Liver (tissue), 9 donors: Measurements from ENCODE around the gene C6orf89. TPM values are rescaled to one million over a fixed set of nuclear protein-coding genes. Genes with fewer than 3 reads are reported as not detected.

Experiments used
- DNase-seq: peaks from one replicate; pipeline ENCODE4 v3.0.0-alpha.2; 2017; ENCODE audit warnings: low spot score
- H3K27ac ChIP-seq, 2 donors: one replicate each; pipeline ENCODE4 v1.7.0; 2013; ENCODE audit warnings: inconsistent platforms in 2 of 2, low read length in 2 of 2, control low read depth in 1 of 2, low read depth in 1 of 2, mild to moderate bottlenecking in 1 of 2
- H3K27me3 ChIP-seq, 4 donors: one replicate each; pipeline versions ENCODE4 v1.6.1 to v1.7.0; 2013; ENCODE audit warnings: low read length in 3 of 4, inconsistent platforms in 1 of 4, mild to moderate bottlenecking in 1 of 4, moderate library complexity in 1 of 4; ENCODE audit not compliant: control insufficient read depth in 4 of 4, insufficient read depth in 4 of 4
- H3K36me3 ChIP-seq, 4 donors: one replicate each; pipeline versions ENCODE4 v1.6.1 to v1.7.0; 2013; ENCODE audit warnings: low read length in 3 of 4, mild to moderate bottlenecking in 3 of 4, low read depth in 1 of 4, moderate library complexity in 1 of 4; ENCODE audit not compliant: control insufficient read depth in 4 of 4, insufficient read depth in 3 of 4
- H3K4me1 ChIP-seq, 4 donors: one replicate each; pipeline versions ENCODE4 v1.6.1 to v1.7.0; 2013; ENCODE audit warnings: low read length in 3 of 4, mild to moderate bottlenecking in 3 of 4, moderate library complexity in 1 of 4; ENCODE audit not compliant: control insufficient read depth in 4 of 4, insufficient read depth in 4 of 4
- H3K4me3 ChIP-seq, 3 donors: one replicate each; pipeline versions ENCODE4 v1.6.1 to v1.7.0; 2013; ENCODE audit warnings: low read length in 3 of 3, control low read depth in 1 of 3, low read depth in 1 of 3, mild to moderate bottlenecking in 1 of 3
- H3K9ac ChIP-seq, 2 donors: one replicate each; pipeline ENCODE4 v1.7.0; 2013; ENCODE audit warnings: low read length in 2 of 2, mild to moderate bottlenecking in 2 of 2, moderate library complexity in 2 of 2, control low read depth in 1 of 2, low read depth in 1 of 2
- H3K9me3 ChIP-seq, 4 donors: one replicate each; pipeline versions ENCODE4 v1.6.1 to v1.7.0; 2013; ENCODE audit warnings: low read length in 3 of 4; ENCODE audit not compliant: control insufficient read depth in 4 of 4
- ATF3 ChIP-seq: IDR thresholded peaks from 2 replicates; pipeline ENCODE4 v1.6.1; 2016; ENCODE audit warnings: antibody characterized with exemption
- EGR1 ChIP-seq, 2 donors: IDR thresholded peaks; 2 replicates each; pipeline ENCODE4 v1.6.1; 2016 to 2018; ENCODE audit warnings: antibody characterized with exemption in 2 of 2, low read depth in 2 of 2
- FOXA1 ChIP-seq: IDR thresholded peaks from 2 replicates; pipeline ENCODE4 v1.6.1; 2016; ENCODE audit warnings: antibody characterized with exemption
- FOXA2 ChIP-seq: IDR thresholded peaks from 2 replicates; pipeline ENCODE4 v1.6.1; 2016; ENCODE audit warnings: antibody characterized with exemption
- GABPA ChIP-seq, 2 donors: IDR thresholded peaks in 1 of 2; conservative IDR thresholded peaks in 1 of 2; 2 replicates each; pipeline ENCODE4 v1.6.1; 2016; ENCODE audit warnings: antibody characterized with exemption in 2 of 2, mild to moderate bottlenecking in 1 of 2, moderate library complexity in 1 of 2
- HNF4A ChIP-seq, 2 donors: conservative IDR thresholded peaks; 2 replicates each; pipeline ENCODE4 v1.6.1; 2016; ENCODE audit warnings: antibody characterized with exemption in 2 of 2, mild to moderate bottlenecking in 2 of 2
- HNF4G ChIP-seq: IDR thresholded peaks from 2 replicates; pipeline ENCODE4 v1.6.1; 2016; ENCODE audit warnings: antibody characterized with exemption
- JUND ChIP-seq, 2 donors: IDR thresholded peaks; 2 replicates each; pipeline ENCODE4 v1.6.1; 2016; ENCODE audit warnings: antibody characterized with exemption in 2 of 2
- MAX ChIP-seq: IDR thresholded peaks from 2 replicates; pipeline ENCODE4 v1.6.1; 2016; ENCODE audit warnings: antibody characterized with exemption
- NR2F2 ChIP-seq: IDR thresholded peaks from 2 replicates; pipeline ENCODE4 v1.6.1; 2016; ENCODE audit warnings: antibody characterized with exemption
- RAD21 ChIP-seq, 2 donors: IDR thresholded peaks; 2 replicates each; pipeline ENCODE4 v1.6.1; 2016; ENCODE audit warnings: antibody characterized with exemption in 2 of 2, mild to moderate bottlenecking in 2 of 2
- REST ChIP-seq: IDR thresholded peaks from 2 replicates; pipeline ENCODE4 v1.6.1; 2016; ENCODE audit warnings: antibody characterized with exemption, mild to moderate bottlenecking
- RXRA ChIP-seq, 2 donors: IDR thresholded peaks; 2 replicates each; pipeline ENCODE4 v1.6.1; 2017 to 2018; ENCODE audit warnings: antibody characterized with exemption in 2 of 2, mild to moderate bottlenecking in 1 of 2
- SP1 ChIP-seq: IDR thresholded peaks from 2 replicates; pipeline ENCODE4 v1.6.1; 2018; ENCODE audit warnings: antibody characterized with exemption, mild to moderate bottlenecking
- TAF1 ChIP-seq: conservative IDR thresholded peaks from 2 replicates; pipeline ENCODE4 v1.6.1; 2016; ENCODE audit warnings: antibody characterized with exemption, mild to moderate bottlenecking
- YY1 ChIP-seq: IDR thresholded peaks from 2 replicates; pipeline ENCODE4 v1.6.1; 2016; ENCODE audit warnings: antibody characterized with exemption, mild to moderate bottlenecking
- ZBTB33 ChIP-seq: IDR thresholded peaks from 2 replicates; pipeline ENCODE4 v1.6.1; 2016; ENCODE audit warnings: antibody characterized with exemption
- WGBS: extraction: QIAGEN DNeasy Blood & Tissue Kit; methylation state at CpG from one replicate; pipeline ENCODE4 v1.1.7; 2013; 5-methylcytosine and 5-hydroxymethylcytosine counted together
- polyA plus RNA-seq, 2 donors: library from polyadenylated mRNA; stranded (reverse) in 1 of 2; unstranded in 1 of 2; fragments of 200-250 nt in 1 of 2; fragments of >200 nt in 1 of 2; fragmentation: Nextera tagmentation in 1 of 2; extraction: Ambion mirVana in 1 of 2; gene quantifications; one replicate each; pipeline versions ENCODE4 v1.2.1 to v1.2.3, GENCODE V29; 2013 to 2015
- total RNA-seq, 2 donors: library from RNA; depleted of rRNA; stranded (reverse); fragments of >200 nt; gene quantifications; one replicate each; pipeline ENCODE4 v1.2.3, GENCODE V29; 2014
- donor health status: healthy.
- donor health status: healthy.
- donor health status: healthy.
- donor health status: healthy.
- donor health status: healthy.

C6orf89 gene
- total and polyA plus RNA-seq, 4 donors: 14.0 to 27.2 (median 21.0) TPM

- peak overlapping the region; percentile 87 to 90 for H3K27ac ChIP-seq
- peak overlapping the region; percentile 86 to 91 (median 91) for H3K4me3 ChIP-seq
- H3K9me3 ChIP-seq: no peaks in the 10 kb centered on the region
- peak overlapping the region; percentile 86 to 92 for H3K9ac ChIP-seq
- TF ChIP-seq YY1 (no peak), ATF3 (no peak), NR2F2 (no peak), FOXA2 (no peak), RAD21 (IDR thresholded peaks at IDR 0.05) (no peak), MAX (no peak), GABPA (IDR thresholded peaks at IDR 0.05 in 1 of 2, conservative IDR thresholded peaks at IDR 0.05 in 1 of 2) (no peak), SP1 (no peak), REST (no peak), JUND (IDR thresholded peaks at IDR 0.05) (no peak), EGR1 (IDR thresholded peaks at IDR 0.05; ENCODE audit: low read depth in 2 of 2) (no peak), TAF1 (no peak), HNF4G (no peak), ZBTB33 (no peak)
- H3K4me1 ChIP-seq: peaks cover 3 to 21% (median 12%) of the 10 kb centered on the region in 4 donors
- peaks cover 0 to 4% (median 0%) of the 10 kb centered on the region in 4 donors for H3K27me3 ChIP-seq
- DNase-seq: no peak
- 14% methylated on average over 11 of the region's 11 CpGs for WGBS
- H3K36me3 ChIP-seq: no peaks in the 10 kb centered on the region
Measured at GRCh38 chr6:36873612-36874442, 11.9 kb upstream of the C6orf89 start.

- Histone ChIP-seq H3K4me3 (peak within 1 kb of the TSS; percentile 86 to 91 (median 91)), H3K9me3 (no peaks in the 10 kb centered on the region), H3K4me1 (peaks cover 3 to 21% (median 12%) of the 10 kb centered on the region in 4 donors), H3K27ac (peak within 1 kb of the TSS; percentile 87 to 90), H3K36me3 (no peaks in the 10 kb centered on the region), H3K27me3 (peaks cover 0 to 4% (median 0%) of the 10 kb centered on the region in 4 donors), H3K9ac (peak within 1 kb of the TSS; percentile 86 to 92)
- DNase-seq: peak; percentile 87
- WGBS: under 1% methylated on average over 54 of the region's 54 CpGs
- TF ChIP-seq EGR1 (IDR thresholded peaks at IDR 0.05; ENCODE audit: low read depth in 2 of 2) (peak in 1 of 2 donors; percentile 23), RXRA (IDR thresholded peaks at IDR 0.05) (peak; percentile 36 to 65), JUND (IDR thresholded peaks at IDR 0.05) (no peak), ZBTB33 (peak; percentile 65), RAD21 (IDR thresholded peaks at IDR 0.05) (no peak), GABPA (IDR thresholded peaks at IDR 0.05 in 1 of 2, conservative IDR thresholded peaks at IDR 0.05 in 1 of 2) (peak; percentile 100), SP1 (peak; percentile 44), MAX (peak; percentile 91), HNF4A (conservative IDR thresholded peaks at IDR 0.05) (peak in 1 of 2 donors; percentile 3), ATF3 (no peak), HNF4G (no peak), NR2F2 (no peak), FOXA1 (no peak), YY1 (peak; percentile 93)
Measured at GRCh38 chr6:36874443-36875249, 11.1 kb upstream of the C6orf89 start, which contains the start of gene PPIL1. Gene PPIL1, minus strand, starts transcription at chr6:36874803. Its CDS starts 31 bp downstream, at chr6:36874772.
